ENCODE measurements around the gene PARVG. TPM values are rescaled to one million over a fixed set of nuclear protein-coding genes. Genes with fewer than 3 reads are reported as not detected.

The PARVG gene
- total RNA-seq (2014; rRNA removed; shearing (Covaris generic)) = not detected in 2 replicates
- polyA plus RNA-seq (2016; fragmentation: Nextera tagmentation; extraction: Ambion mirVana) = 0.27 TPM in 1 of 2 replicates, not detected in the other

GRCh38 chr22:44180706-44181032 lies at the start of gene PARVG:
Gene PARVG (plus strand): TSS chr22:44180925. CDS start chr22:44183330, 2,405 bp downstream.
- Histone ChIP-seq H3F3A (ENCODE audit: insufficient read depth) (0 out of 2 replicates have a peak, but pooled peaks cover 8% of the 10 kb centered on the region), H3K27ac (no peak within 1 kb of the TSS), H3K27me3 (replicated peaks; ENCODE audit: insufficient read depth) (peaks cover 14% of the 10 kb centered on the region), H3K4me1 (ENCODE audit: insufficient read depth) (no peaks in the 10 kb centered on the region), H3K9ac (no peak within 1 kb of the TSS), H4K20me1 (ENCODE audit: insufficient read depth) (no peaks in the 10 kb centered on the region), H3K4me2 (ENCODE audit: unreplicated experiment) (no peak within 1 kb of the TSS), H3K36me3 (ENCODE audit: low read depth) (no peaks in the 10 kb centered on the region), H3K4me3 (no peak within 1 kb of the TSS), H2AFZ (no peak within 1 kb of the TSS), H3K9me3 (ENCODE audit: low read depth) (no peaks in the 10 kb centered on the region), H3K9me2 (ENCODE audit: insufficient read depth) (no peaks in the 10 kb centered on the region), H3K79me2 (ENCODE audit: insufficient read depth) (no peaks in the 10 kb centered on the region)
- TF ChIP-seq EZH2 (IDR thresholded peaks at IDR 0.05; ENCODE audit: insufficient read depth, poor library complexity, severe bottlenecking) (no peak), EZH2phosphoT487 (IDR thresholded peaks at IDR 0.05; ENCODE audit: insufficient read depth, low read depth) (no peak)
- no peak for DNase-seq
- whole genome bisulfite sequencing, 2 experiments (ENCODE audit: low coverage in 1 of 2, low lambda C conversion rate in 2 of 2, missing lambda C conversion rate in 2 of 2) = 57 to 63% methylated on average over 5 of the region's 5 CpGs
- in situ Hi-C loops (cut with MboI) = no loop called here

- no peaks in the 10 kb centered on the region for H3K27me3 ChIP-seq (replicated peaks; ENCODE audit: insufficient read depth)
- H3K79me2 ChIP-seq (ENCODE audit: insufficient read depth) = 0 out of 2 replicates have a peak, but pooled peaks cover 5% of the 10 kb centered on the region
- TF ChIP-seq EZH2 (IDR thresholded peaks at IDR 0.05; ENCODE audit: insufficient read depth, poor library complexity, severe bottlenecking) = no peak
- no peak for TF ChIP-seq EZH2phosphoT487 (IDR thresholded peaks at IDR 0.05; ENCODE audit: insufficient read depth, low read depth)
- no peak overlapping the region for H3K4me3 ChIP-seq
- no peaks in the 10 kb centered on the region for H4K20me1 ChIP-seq (ENCODE audit: insufficient read depth)
- no peak overlapping the region for H3K4me2 ChIP-seq (ENCODE audit: unreplicated experiment)
- no peak overlapping the region for H3K27ac ChIP-seq
- no peak overlapping the region for H2AFZ ChIP-seq
- no peak overlapping the region for H3K9ac ChIP-seq
- H3K36me3 ChIP-seq (ENCODE audit: low read depth) = peaks cover 24% of the 10 kb centered on the region
- H3F3A ChIP-seq (ENCODE audit: insufficient read depth) = peaks cover 7% of the 10 kb centered on the region; the same call in 1 of the 2 replicates
- 96 to 97% methylated on average over 12 of the region's 12 CpGs for WGBS, 2 experiments (ENCODE audit: low coverage in 1 of 2, low lambda C conversion rate in 2 of 2, missing lambda C conversion rate in 2 of 2)
- no peak for DNase-seq
- in situ Hi-C loops (cut with MboI) = no loop called here
- no peaks in the 10 kb centered on the region for H3K9me2 ChIP-seq (ENCODE audit: insufficient read depth)
- no peaks in the 10 kb centered on the region for H3K9me3 ChIP-seq (ENCODE audit: low read depth)
- peaks cover 6% of the 10 kb centered on the region; the same call in 1 of the 2 replicates for H3K4me1 ChIP-seq (ENCODE audit: insufficient read depth)
Observed at GRCh38 chr22:44131412-44131811, 49.3 kb upstream of the PARVG start.

GRCh38 chr22:44131989-44132685 lies 48.6 kb upstream of the PARVG start:
- no peak overlapping the region for H3K4me2 ChIP-seq (ENCODE audit: unreplicated experiment)
- H3K9ac ChIP-seq = no peak overlapping the region
- peaks cover 6% of the 10 kb centered on the region; the same call in 1 of the 2 replicates for H3K4me1 ChIP-seq (ENCODE audit: insufficient read depth)
- WGBS, 2 experiments (ENCODE audit: low coverage in 1 of 2, low lambda C conversion rate in 2 of 2, missing lambda C conversion rate in 2 of 2) = 83 to 86% methylated on average over 13 of the region's 13 CpGs
- no peaks in the 10 kb centered on the region for H3K9me3 ChIP-seq (ENCODE audit: low read depth)
- no peak overlapping the region for H3K4me3 ChIP-seq
- H3K27ac ChIP-seq = no peak overlapping the region
- no peaks in the 10 kb centered on the region for H3K27me3 ChIP-seq (replicated peaks; ENCODE audit: insufficient read depth)
- 0 out of 2 replicates have a peak, but pooled peaks cover 5% of the 10 kb centered on the region for H3K79me2 ChIP-seq (ENCODE audit: insufficient read depth)
- H2AFZ ChIP-seq = no peak overlapping the region
- no peaks in the 10 kb centered on the region for H3K9me2 ChIP-seq (ENCODE audit: insufficient read depth)
- in situ Hi-C loops (cut with MboI) = no loop called here
- no peak for DNase-seq
- TF ChIP-seq EZH2phosphoT487 (IDR thresholded peaks at IDR 0.05; ENCODE audit: insufficient read depth, low read depth) (no peak), EZH2 (IDR thresholded peaks at IDR 0.05; ENCODE audit: insufficient read depth, poor library complexity, severe bottlenecking) (no peak)
- peaks cover 3% of the 10 kb centered on the region; the same call in 1 of the 2 replicates for H3F3A ChIP-seq (ENCODE audit: insufficient read depth)
- H4K20me1 ChIP-seq (ENCODE audit: insufficient read depth) = no peaks in the 10 kb centered on the region
- peaks cover 25% of the 10 kb centered on the region for H3K36me3 ChIP-seq (ENCODE audit: low read depth)

- TF ChIP-seq EZH2phosphoT487 (IDR thresholded peaks at IDR 0.05; ENCODE audit: insufficient read depth, low read depth) (no peak), EZH2 (IDR thresholded peaks at IDR 0.05; ENCODE audit: insufficient read depth, poor library complexity, severe bottlenecking) (no peak)
- H3K9me2 ChIP-seq (ENCODE audit: insufficient read depth) = no peaks in the 10 kb centered on the region
- no peaks in the 10 kb centered on the region for H3K9me3 ChIP-seq (ENCODE audit: low read depth)
- H3K79me2 ChIP-seq (ENCODE audit: insufficient read depth) = 0 out of 2 replicates have a peak, but pooled peaks cover 5% of the 10 kb centered on the region
- no peaks in the 10 kb centered on the region for H3K27me3 ChIP-seq (replicated peaks; ENCODE audit: insufficient read depth)
- in situ Hi-C loops (cut with MboI) = no loop called here
- DNase-seq = no peak
- no peak overlapping the region for H3K9ac ChIP-seq
- peaks cover 29% of the 10 kb centered on the region for H3K36me3 ChIP-seq (ENCODE audit: low read depth)
- H3K4me2 ChIP-seq (ENCODE audit: unreplicated experiment) = no peak overlapping the region
- no peak overlapping the region for H3K27ac ChIP-seq
- no peak overlapping the region for H3K4me3 ChIP-seq
- 86 to 92% methylated on average over 12 of the region's 12 CpGs for WGBS, 2 experiments (ENCODE audit: low coverage in 1 of 2, low lambda C conversion rate in 2 of 2, missing lambda C conversion rate in 2 of 2)
- H3K4me1 ChIP-seq (ENCODE audit: insufficient read depth) = peaks cover 6% of the 10 kb centered on the region; the same call in 1 of the 2 replicates
- no peaks in the 10 kb centered on the region for H4K20me1 ChIP-seq (ENCODE audit: insufficient read depth)
- no peak overlapping the region for H2AFZ ChIP-seq
- H3F3A ChIP-seq (ENCODE audit: insufficient read depth) = no peaks in the 10 kb centered on the region; the same call in 1 of the 2 replicates
Observed at GRCh38 chr22:44132724-44133123, 48.0 kb upstream of the PARVG start.

Measured in GM23248 (cell line).